WTC11 (cell line): Measurements from ENCODE around the gene GSTT2. TPM values are rescaled to one million over a fixed set of nuclear protein-coding genes. Genes with fewer than 3 reads are reported as not detected.

Experiments
- ATAC-seq: fragments of 200-7000 bp; cut with Tn5 transposase; 2 replicates; pipeline ENCODE4 v1.10.0; 2021; ENCODE audit warnings: mild to moderate bottlenecking, moderate library complexity
- CTCF ChIA-PET: fragments of 300-600 bp; sonication (Branson Sonifier 250); formaldehyde crosslinking; loops from one replicate; lab custom pipeline; 2021; ENCODE audit warnings: antibody characterized with exemption; lab: Charles Lee
- POLR2A ChIA-PET: fragments of 350-600 bp; sonication (Branson Sonifier 250); formaldehyde crosslinking; loops from one replicate; lab custom pipeline; 2021; ENCODE audit warnings: antibody characterized with exemption; lab: Charles Lee
- DNase-seq: peaks from one replicate; pipeline ENCODE4 v3.0.0; 2021; ENCODE audit warnings: low spot score
- H3K27ac Mint-ChIP-seq: 2 replicates; pipeline ENCODE4 v1.8.0; 2021; ENCODE audit warnings: mixed read lengths
- H3K27me3 Mint-ChIP-seq: 2 replicates; pipeline ENCODE4 v1.8.0; 2021; ENCODE audit warnings: low read depth, mild to moderate bottlenecking, moderate library complexity, mixed read lengths
- H3K36me3 Mint-ChIP-seq: 2 replicates; pipeline ENCODE4 v1.8.0; 2021; ENCODE audit warnings: mixed read lengths
- H3K4me1 Mint-ChIP-seq: 2 replicates; pipeline ENCODE4 v1.8.0; 2022; ENCODE audit warnings: mixed read lengths
- H3K4me3 Mint-ChIP-seq: 2 replicates; pipeline ENCODE4 v1.8.0; 2021; ENCODE audit warnings: mild to moderate bottlenecking, moderate library complexity, mixed read lengths
- H3K9me3 Mint-ChIP-seq: 2 replicates; pipeline ENCODE4 v1.8.0; 2021; ENCODE audit warnings: mixed read lengths
- CREM ChIP-seq: sonication (generic); formaldehyde crosslinking; IDR thresholded peaks from 2 replicates; pipeline ENCODE4 v1.8.1; 2022; ENCODE audit warnings: mild to moderate bottlenecking, missing genetic modification reagents, moderate library complexity
- GABPB1 ChIP-seq: sonication (generic); formaldehyde crosslinking; IDR thresholded peaks from 2 replicates; pipeline ENCODE4 v1.8.1; 2023; ENCODE audit warnings: mild to moderate bottlenecking, missing genetic modification reagents
- HMGA2 ChIP-seq: fragments of 250-450 bp; sonication (Bioruptor Pico); IDR thresholded peaks from 2 replicates; pipeline ENCODE4 v1.4.0; 2021; ENCODE audit warnings: mild to moderate bottlenecking, moderate library complexity
- KAT7 ChIP-seq: sonication (generic); formaldehyde crosslinking; IDR thresholded peaks from 2 replicates; pipeline ENCODE4 v1.8.1; 2023; ENCODE audit warnings: missing genetic modification reagents, mild to moderate bottlenecking, borderline replicate concordance
- PRDM15 ChIP-seq: sonication (generic); formaldehyde crosslinking; IDR thresholded peaks from 2 replicates; pipeline ENCODE4 v1.8.0; 2022; ENCODE audit warnings: missing genetic modification reagents
- RORB ChIP-seq: fragments of 250-450 bp; sonication (Bioruptor Pico); IDR thresholded peaks from 2 replicates; pipeline ENCODE4 v1.9.0; 2021; ENCODE audit warnings: mild to moderate bottlenecking
- SP1 ChIP-seq: sonication (generic); formaldehyde crosslinking; conservative IDR thresholded peaks from 2 replicates; pipeline ENCODE4 v1.8.1; 2022; ENCODE audit warnings: missing genetic modification reagents
- ZNF232 ChIP-seq: sonication (generic); formaldehyde crosslinking; IDR thresholded peaks from 2 replicates; pipeline ENCODE4 v1.8.0; 2022; ENCODE audit warnings: mild to moderate bottlenecking, missing genetic modification reagents
- ZNF281 ChIP-seq: sonication (generic); formaldehyde crosslinking; IDR thresholded peaks from 2 replicates; pipeline ENCODE4 v1.8.0; 2023; ENCODE audit warnings: mild to moderate bottlenecking, missing genetic modification reagents
- ZNF396 ChIP-seq: fragments of 250-450 bp; sonication (Bioruptor Pico); IDR thresholded peaks from 2 replicates; pipeline ENCODE4 v1.8.0; 2021; ENCODE audit warnings: mild to moderate bottlenecking, moderate library complexity, borderline replicate concordance
- ZNF423 ChIP-seq: fragments of 250-450 bp; sonication (Bioruptor Pico); IDR thresholded peaks from 2 replicates; pipeline ENCODE4 v2.1.2; 2022; ENCODE audit warnings: mild to moderate bottlenecking, moderate library complexity
- total RNA-seq: library from RNA; stranded (reverse); gene quantifications from 3 replicates; pipeline ENCODE4 v1.2.3, GENCODE V29; 2021

Gene GSTT2
- total RNA-seq, 1 experiment from 2014 or later = 0.50 TPM

- Mint-ChIP-seq H3K9me3 (no peaks in the 10 kb centered on the region), H3K4me3 (no peak overlapping the region), H3K4me1 (peaks cover under 1% of the 10 kb centered on the region), H3K27me3 (no peaks in the 10 kb centered on the region), H3K27ac (no peak overlapping the region), H3K36me3 (no peaks in the 10 kb centered on the region)
- ATAC-seq (no peak), DNase-seq (no peak)
- TF ChIP-seq KAT7 (CRISPR knock-in tag) (no peak), GABPB1 (CRISPR knock-in tag) (no peak), ZNF423 (no peak), PRDM15 (CRISPR knock-in tag) (no peak), ZNF281 (CRISPR knock-in tag) (no peak), CREM (no peak), SP1 (CRISPR knock-in tag) (no peak), ZNF396 (CRISPR knock-in tag) (no peak), HMGA2 (no peak), ZNF232 (CRISPR knock-in tag) (no peak), RORB (CRISPR knock-in tag) (no peak)
- ChIA-PET CTCF (no interaction called here), POLR2A (no interaction called here)
These were observed 50.3 kb downstream of the GSTT2 start for GRCh38 chr22:24030186-24030702.

Other genes with a start within 250 kb of the GSTT2 start
- 3.3 to 3.6 TPM (median 3.3 TPM) in 3 replicates for gene ZNF70, start 229.0 kb upstream of the GSTT2 start, total RNA-seq
- gene VPREB3, start 225.7 kb upstream of the GSTT2 start, total RNA-seq = 0.81 to 1.3 TPM (median 0.87 TPM) in 3 replicates
- 2.7 to 3.6 TPM (median 3.5 TPM) in 3 replicates for gene C22orf15, start 217.1 kb upstream of the GSTT2 start, total RNA-seq
- 170 to 198 TPM (median 171 TPM) in 3 replicates for gene CHCHD10, start 212.2 kb upstream of the GSTT2 start, total RNA-seq
- 14.5 to 16.5 TPM (median 16.2 TPM) in 3 replicates for gene MMP11, start 207.3 kb upstream of the GSTT2 start, total RNA-seq
- 135 to 149 TPM (median 146 TPM) in 3 replicates for gene SMARCB1, start 193.2 kb upstream of the GSTT2 start, total RNA-seq
- 10.9 to 12.5 TPM (median 11.3 TPM) in 3 replicates for gene DERL3, start 141.1 kb upstream of the GSTT2 start, total RNA-seq
- 17.2 to 21.1 TPM (median 19.9 TPM) in 3 replicates for gene SLC2A11, start 122.3 kb upstream of the GSTT2 start, total RNA-seq
- gene MIF, start 85.8 kb upstream of the GSTT2 start, total RNA-seq = 1,424 to 1,978 TPM (median 1,885 TPM) in 3 replicates
- gene GSTT2B, start 18.9 kb upstream of the GSTT2 start, total RNA-seq = 16.6 to 23.2 TPM (median 19.8 TPM) in 3 replicates
- 3.6 to 5.8 TPM (median 3.6 TPM) in 3 replicates for gene DDTL, start 13.2 kb upstream of the GSTT2 start, total RNA-seq
- gene DDT, start 5.7 kb upstream of the GSTT2 start, total RNA-seq = 194 to 238 TPM (median 205 TPM) in 3 replicates
- gene GSTT4, start 25.3 kb downstream of the GSTT2 start, total RNA-seq = not detected in 3 replicates
- gene CABIN1, start 31.2 kb downstream of the GSTT2 start, total RNA-seq = 72.5 to 79.2 TPM (median 79.0 TPM) in 3 replicates
- 0.85 to 1.1 TPM (median 0.94 TPM) in 3 replicates for gene SUSD2, start 201.4 kb downstream of the GSTT2 start, total RNA-seq